ENCODE measurements around the gene KRT32.

GRCh38 chr17:41490000-41490990, 23.1 kb upstream of the KRT32 start:
- no peak for TF ChIP-seq TAF1 (IDR thresholded peaks at IDR 0.05; ENCODE audit: borderline replicate concordance, insufficient read depth, low read length)
- no peak for TF ChIP-seq POLR2AphosphoS5 (IDR thresholded peaks at IDR 0.05; ENCODE audit: low read depth, low read length)
- TF ChIP-seq REST (IDR thresholded peaks at IDR 0.05; ENCODE audit: insufficient read depth in 1 of 2, low read depth in 2 of 2, low read length in 2 of 2): no peak
- TF ChIP-seq FOXP2 (optimal IDR thresholded peaks at IDR 0.05; ENCODE audit: borderline replicate concordance, extremely low read depth, extremely low read length, insufficient read depth): no peak
